COR-L47 (cell line): Measurements from ENCODE around the gene ELSPBP1.
"Not testable (repeated sequence)": the region's sequence is repeated elsewhere in the genome, so short reads cannot be mapped to it uniquely, and the experiment has no call there.

ENCODE experiments used
- DNase-seq: peaks from one replicate; lab custom pipeline; 2025; lab: John Stamatoyannopoulos, UW

ELSPBP1 gene

GRCh38 chr19:47994209-47994802, at the start of gene ELSPBP1:
Gene ELSPBP1, plus strand, starts transcription at chr19:47994632. Its CDS starts 14,036 bp downstream, at chr19:48008668.
- DNase-seq: no peak

GRCh38 chr19:47949852-47950521, 44.4 kb upstream of the ELSPBP1 start:
- not testable (repeated sequence) for DNase-seq

- DNase-seq: not testable (repeated sequence)
Measured at GRCh38 chr19:47952132-47952531, 42.3 kb upstream of the ELSPBP1 start.

- not testable (repeated sequence) for DNase-seq
Measured at GRCh38 chr19:47955936-47956335, 38.5 kb upstream of the ELSPBP1 start.

GRCh38 chr19:47973529-47973928, 20.9 kb upstream of the ELSPBP1 start:
- no peak for DNase-seq

GRCh38 chr19:47991191-47991808, 3.1 kb upstream of the ELSPBP1 start:
- no peak for DNase-seq

- DNase-seq: no peak
Measured at GRCh38 chr19:47992070-47992469, 2.4 kb upstream of the ELSPBP1 start, which contains the start of gene BSPH1. Gene BSPH1, minus strand, starts transcription at chr19:47992170. Its CDS starts 89 bp downstream, at chr19:47992081.

GRCh38 chr19:47996230-47996727, 1.8 kb downstream of the ELSPBP1 start:
- no peak for DNase-seq

- no peak for DNase-seq
Measured at GRCh38 chr19:47998800-47999199, 4.4 kb downstream of the ELSPBP1 start.

- DNase-seq: no peak
Measured at GRCh38 chr19:48000846-48001245, 6.4 kb downstream of the ELSPBP1 start.

GRCh38 chr19:48004236-48004635, 9.8 kb downstream of the ELSPBP1 start:
- DNase-seq: no peak

GRCh38 chr19:48006762-48007161, 12.3 kb downstream of the ELSPBP1 start:
- no peak for DNase-seq

- DNase-seq: no peak
Measured at GRCh38 chr19:48010932-48011758, 16.7 kb downstream of the ELSPBP1 start.

GRCh38 chr19:48020686-48021085, 26.3 kb downstream of the ELSPBP1 start:
- no peak for DNase-seq

GRCh38 chr19:48023011-48023410, 28.6 kb downstream of the ELSPBP1 start:
- DNase-seq: no peak

- DNase-seq: no peak
Measured at GRCh38 chr19:48023518-48023917, 29.1 kb downstream of the ELSPBP1 start.

GRCh38 chr19:48025480-48025879, 31.0 kb downstream of the ELSPBP1 start:
- DNase-seq: no peak

- no peak for DNase-seq
Measured at GRCh38 chr19:48029431-48029830, 35.0 kb downstream of the ELSPBP1 start.

- DNase-seq: no peak
Measured at GRCh38 chr19:48030073-48030472, 35.6 kb downstream of the ELSPBP1 start.

- DNase-seq: no peak
Measured at GRCh38 chr19:48033604-48034003, 39.2 kb downstream of the ELSPBP1 start.

GRCh38 chr19:48036765-48037164, 42.3 kb downstream of the ELSPBP1 start:
- DNase-seq: no peak
